Hepatocyte (in vitro differentiated cells): ENCODE data around the gene PCBP4. TPM values are rescaled to one million over a fixed set of nuclear protein-coding genes. Genes with fewer than 3 reads are reported as not detected.

Experiments used
- DNase-seq: peaks from one replicate; pipeline ENCODE4 v3.0.0-alpha.2; 2016; ENCODE audit warnings: low spot score
- H2AFZ ChIP-seq: fragments of 200-600 bp; sonication (generic); 2 replicates; pipeline ENCODE4 v1.6.0; 2016; ENCODE audit warnings: antibody characterized with exemption, mild to moderate bottlenecking
- H3K27ac ChIP-seq: fragments of 200-600 bp; sonication (generic); 2 replicates; pipeline ENCODE4 v1.5.1; 2016; ENCODE audit warnings: mild to moderate bottlenecking
- H3K27me3 ChIP-seq: fragments of 200-600 bp; sonication (generic); 2 replicates; pipeline ENCODE4 v1.6.1; 2016
- H3K36me3 ChIP-seq: fragments of 200-600 bp; sonication (generic); replicated peaks from 2 replicates; pipeline ENCODE4 v1.5.1; 2016; ENCODE audit warnings: low read depth; ENCODE audit not compliant: insufficient read depth
- H3K4me1 ChIP-seq: fragments of 200-600 bp; sonication (generic); 2 replicates; pipeline ENCODE4 v1.5.1; 2016; ENCODE audit warnings: mild to moderate bottlenecking, moderate library complexity; ENCODE audit not compliant: insufficient read depth
- H3K4me2 ChIP-seq: fragments of 200-600 bp; sonication (generic); 2 replicates; pipeline ENCODE4 v1.6.0; 2016
- H3K4me3 ChIP-seq: fragments of 200-600 bp; sonication (generic); 2 replicates; pipeline ENCODE4 v1.5.1; 2016; ENCODE audit warnings: mild to moderate bottlenecking
- H3K79me2 ChIP-seq: fragments of 200-600 bp; sonication (generic); 2 replicates; pipeline ENCODE4 v1.6.0; 2017; ENCODE audit warnings: mild to moderate bottlenecking
- H3K9me2 ChIP-seq: fragments of 200-600 bp; sonication (generic); replicated peaks from 2 replicates; pipeline ENCODE4 v1.6.0; 2017; ENCODE audit warnings: mild to moderate bottlenecking; ENCODE audit not compliant: insufficient read depth
- H3K9me3 ChIP-seq: fragments of 200-600 bp; sonication (generic); 2 replicates; pipeline ENCODE4 v1.5.1; 2016; ENCODE audit warnings: low read depth, mild to moderate bottlenecking
- H4K20me1 ChIP-seq: fragments of 200-600 bp; sonication (generic); 2 replicates; pipeline ENCODE4 v1.6.0; 2016; ENCODE audit warnings: mild to moderate bottlenecking; ENCODE audit not compliant: insufficient read depth, poor library complexity, severe bottlenecking
- EZH2 ChIP-seq: fragments of 200-600 bp; sonication (generic); IDR thresholded peaks from 2 replicates; pipeline ENCODE4 v1.6.1; 2016; ENCODE audit warnings: antibody characterized with exemption, mild to moderate bottlenecking, borderline replicate concordance
- EZH2phosphoT487 ChIP-seq: fragments of 200-600 bp; sonication (generic); IDR thresholded peaks from one replicate; pipeline ENCODE4 v1.6.1; 2018; ENCODE audit warnings: antibody characterized with exemption, mild to moderate bottlenecking, low read depth, moderate library complexity; ENCODE audit not compliant: unreplicated experiment, severe bottlenecking
- WGBS: methylation state at CpG from one replicate; pipeline ENCODE4 v1.1.6; 2016; ENCODE audit warnings: low lambda C conversion rate; ENCODE audit errors: missing lambda C conversion rate; 5-methylcytosine and 5-hydroxymethylcytosine counted together
- polyA plus RNA-seq: library from polyadenylated mRNA; unstranded; fragments of >200 nt; fragmentation: Nextera tagmentation; extraction: Ambion mirVana; gene quantifications from 2 replicates; pipeline ENCODE4 v1.2.1, GENCODE V29; 2016
- total RNA-seq: library from RNA; depleted of rRNA; stranded (reverse); fragments of >200 nt; gene quantifications from 2 replicates; pipeline ENCODE4 v1.2.3, GENCODE V29; 2014
- TF ChIP-seq, protein P1 (sequence below): fragments of 200-600 bp; sonication (generic); IDR thresholded peaks from 2 replicates; pipeline ENCODE4 v1.5.1; 2016; ENCODE audit warnings: antibody characterized with exemption, mild to moderate bottlenecking; ENCODE audit not compliant: poor library complexity

Gene PCBP4
- total and polyA plus RNA-seq, 2 experiments from 2014 or later = 42.4 to 60.2 TPM

DNA sequence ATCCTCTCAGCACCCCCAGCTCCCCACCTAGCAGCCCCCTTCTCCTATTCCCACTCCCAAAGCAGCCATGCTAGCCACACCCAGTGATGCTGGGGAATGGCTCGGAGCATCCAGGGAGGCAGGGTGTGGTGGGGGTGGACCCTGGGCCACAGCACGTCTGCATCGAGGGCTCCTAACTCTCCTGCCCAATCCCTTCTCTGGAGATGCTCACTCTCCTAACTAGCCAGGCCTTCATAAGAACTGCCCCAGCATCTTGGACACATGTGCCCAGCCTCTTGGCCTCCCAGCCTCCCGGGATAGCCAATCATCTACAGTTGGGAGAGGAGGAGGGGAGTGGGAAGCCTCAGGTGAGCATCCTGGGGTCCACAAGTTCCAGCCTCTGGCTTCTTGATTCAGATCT lies 2.7 kb downstream of the PCBP4 start:
- Histone ChIP-seq H3K4me3 (no peak overlapping the region), H3K4me2 (no peak overlapping the region), H2AFZ (no peak overlapping the region), H3K27ac (no peak overlapping the region), H3K9me3 (no peaks in the 10 kb centered on the region), H3K4me1 (peaks cover 31% of the 10 kb centered on the region), H3K79me2 (peaks cover 31% of the 10 kb centered on the region), H4K20me1 (no peaks in the 10 kb centered on the region), H3K36me3 (no peaks in the 10 kb centered on the region), H3K9me2 (no peaks in the 10 kb centered on the region), H3K27me3 (no peaks in the 10 kb centered on the region)
- TF ChIP-seq EZH2phosphoT487 = no peak
- TF ChIP-seq EZH2 = no peak
- TF ChIP-seq, protein P1, sequence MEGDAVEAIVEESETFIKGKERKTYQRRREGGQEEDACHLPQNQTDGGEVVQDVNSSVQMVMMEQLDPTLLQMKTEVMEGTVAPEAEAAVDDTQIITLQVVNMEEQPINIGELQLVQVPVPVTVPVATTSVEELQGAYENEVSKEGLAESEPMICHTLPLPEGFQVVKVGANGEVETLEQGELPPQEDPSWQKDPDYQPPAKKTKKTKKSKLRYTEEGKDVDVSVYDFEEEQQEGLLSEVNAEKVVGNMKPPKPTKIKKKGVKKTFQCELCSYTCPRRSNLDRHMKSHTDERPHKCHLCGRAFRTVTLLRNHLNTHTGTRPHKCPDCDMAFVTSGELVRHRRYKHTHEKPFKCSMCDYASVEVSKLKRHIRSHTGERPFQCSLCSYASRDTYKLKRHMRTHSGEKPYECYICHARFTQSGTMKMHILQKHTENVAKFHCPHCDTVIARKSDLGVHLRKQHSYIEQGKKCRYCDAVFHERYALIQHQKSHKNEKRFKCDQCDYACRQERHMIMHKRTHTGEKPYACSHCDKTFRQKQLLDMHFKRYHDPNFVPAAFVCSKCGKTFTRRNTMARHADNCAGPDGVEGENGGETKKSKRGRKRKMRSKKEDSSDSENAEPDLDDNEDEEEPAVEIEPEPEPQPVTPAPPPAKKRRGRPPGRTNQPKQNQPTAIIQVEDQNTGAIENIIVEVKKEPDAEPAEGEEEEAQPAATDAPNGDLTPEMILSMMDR = no peak
- no peak for DNase-seq
- 80% methylated on average over 4 of the region's 4 CpGs for WGBS

- Histone ChIP-seq H3K9me2 (no peaks in the 10 kb centered on the region), H3K79me2 (peaks cover 31% of the 10 kb centered on the region), H3K27ac (no peak overlapping the region), H4K20me1 (no peaks in the 10 kb centered on the region), H3K4me1 (peaks cover 28% of the 10 kb centered on the region), H2AFZ (no peak overlapping the region), H3K4me3 (no peak overlapping the region), H3K36me3 (no peaks in the 10 kb centered on the region), H3K9me3 (no peaks in the 10 kb centered on the region), H3K27me3 (no peaks in the 10 kb centered on the region), H3K4me2 (no peak overlapping the region)
- TF ChIP-seq EZH2phosphoT487 (no peak), EZH2 (no peak)
- TF ChIP-seq, protein P1 = no peak
- no peak for DNase-seq
- WGBS = 81% methylated on average over 8 of the region's 12 CpGs
Measured at GRCh38 chr3:51963951-51964451, 3.3 kb downstream of the PCBP4 start.

DNA sequence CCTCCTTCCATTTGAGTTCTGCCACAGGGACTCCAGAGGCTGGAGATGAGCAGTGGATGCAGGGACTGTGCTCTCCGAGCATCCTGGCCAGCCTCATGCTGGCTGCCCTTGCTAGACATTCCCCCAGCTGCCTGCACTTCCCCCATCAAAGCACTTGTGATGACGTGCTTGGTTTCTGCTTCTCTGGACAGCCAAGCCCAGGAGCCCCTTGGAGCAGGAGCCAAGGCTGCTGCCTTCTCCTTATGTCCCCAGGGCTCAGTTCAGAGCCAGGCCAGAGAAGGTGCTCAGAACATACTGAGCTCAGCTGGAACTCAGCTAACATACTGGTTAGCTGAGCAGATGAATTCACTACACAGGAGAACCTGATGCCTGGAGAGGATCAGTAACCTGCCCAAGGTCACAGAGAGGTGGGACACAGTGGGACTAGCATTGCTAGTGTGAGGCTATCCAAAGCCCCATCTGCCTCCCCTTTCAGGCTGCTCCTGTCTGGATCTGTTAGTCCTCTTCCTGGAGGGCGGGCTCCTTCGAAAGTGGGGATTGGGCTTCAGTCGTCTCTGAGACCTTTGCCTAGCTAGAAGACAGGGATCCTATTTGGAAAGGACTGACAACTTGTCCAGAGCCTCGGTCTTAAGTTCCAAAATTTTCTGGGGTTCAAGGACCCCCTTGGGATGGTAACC lies 4.3 kb downstream of the PCBP4 start:
- no peak for DNase-seq
- H3K27ac ChIP-seq = no peak overlapping the region
- no peaks in the 10 kb centered on the region for H3K36me3 ChIP-seq
- peaks cover 31% of the 10 kb centered on the region for H3K79me2 ChIP-seq
- no peaks in the 10 kb centered on the region for H3K9me3 ChIP-seq
- no peaks in the 10 kb centered on the region for H3K9me2 ChIP-seq
- no peak overlapping the region for H3K4me2 ChIP-seq
- peaks cover 18% of the 10 kb centered on the region for H3K4me1 ChIP-seq
- 80% methylated on average over 6 of the region's 6 CpGs for WGBS
- no peaks in the 10 kb centered on the region for H3K27me3 ChIP-seq
- H2AFZ ChIP-seq = no peak overlapping the region
- H3K4me3 ChIP-seq = no peak overlapping the region
- TF ChIP-seq EZH2phosphoT487 (no peak), EZH2 (no peak)
- TF ChIP-seq, protein P1 = no peak
- H4K20me1 ChIP-seq = no peaks in the 10 kb centered on the region
